Heart left ventricle (tissue), 13 donors: ENCODE data around the gene TMPRSS4.

Experiments used
- CTCF ChIP-seq, 12 donors: fragments of 200-600 bp; sonication (generic) in 4 of 12; IDR thresholded peaks; one replicate each; pipeline versions ENCODE4 v1.5.0 to v1.8.0; 2018 to 2022; ENCODE audit warnings: antibody characterized with exemption in 12 of 12, mild to moderate bottlenecking in 5 of 12
- POLR2A ChIP-seq, 2 donors: fragments of 450-650 bp; IDR thresholded peaks; one replicate each; pipeline ENCODE4 v1.6.1; 2017; ENCODE audit warnings: antibody characterized with exemption in 2 of 2, mild to moderate bottlenecking in 2 of 2, moderate library complexity in 2 of 2
- donor health status: ischemic (EF 13 %, LVEDD 7.1; RV severe dilation, severe dysfunction).
- donor health status: DM: no; HTN: yes; CAD: no.
- donor health status: DM: no; HTN: no; CAD: no.
- donor health status: ischemic (EF 25% LVEDD 6.9; RV normal size, moderate dysfunction).
- donor health status: ischemic (EF 25% LVEDD 5.7; RV mildly dilated, moderate dysfunction).
- donor health status: ischemic (EF 35%, LVEDD 5.7; RV mildly dilated, moderate dysfunction).
- donor health status: nonischemic (EF 11% LVEDD 7.7; RV severe dilation, severe dysfunction).
- donor health status: DM: yes; HTN: yes; CAD: no.
- donor health status: PGD.
- donor health status: ischemic (EF 29% LVEDD 5.4; RV normal size, mild dysfunction).
- donor health status: nonischemic (EF 23%, LVEDD 6.1; RV moderate dilation, normal function).

GRCh38 chr11:118151431-118151830 is 74.6 kb downstream of the TMPRSS4 start:
- TF ChIP-seq CTCF (IDR thresholded peaks at IDR 0.05) (no peak), POLR2A (IDR thresholded peaks at IDR 0.05) (no peak)
